IMR-90 (cell line): ENCODE results near the gene MYH11. TPM values are rescaled to one million over a fixed set of nuclear protein-coding genes. Genes with fewer than 3 reads are reported as not detected.

Experiments
- ATAC-seq: fragments of 200-7000 bp; cut with Tn5 transposase; 2 replicates; pipeline ENCODE4 v1.9.1; 2020; ENCODE audit warnings: low read depth, mild to moderate bottlenecking, moderate library complexity
- BruUV-seq: library from RNA; stranded (reverse); fragments of 400-500 nt; replicated peaks from 2 replicates; lab custom pipeline; 2021; lab: Mats Ljungman, UMichigan
- CTCF ChIA-PET: fragments of 300-600 bp; formaldehyde crosslinking; extraction: SDS; loops from one replicate; lab custom pipeline; 2021; ENCODE audit warnings: antibody characterized with exemption; lab: Yijun Ruan, JAX
- POLR2A ChIA-PET: fragments of 300-600 bp; sonication (Branson Sonifier 250); formaldehyde crosslinking; loops from one replicate; lab custom pipeline; 2022; ENCODE audit warnings: antibody characterized with exemption; ENCODE audit not compliant: unreplicated experiment; lab: Charles Lee
- DNase-seq: peaks from one replicate; pipeline ENCODE4 v3.0.0; 2013
- H2AFZ ChIP-seq: replicated peaks from 2 replicates; pipeline ENCODE3; 2013; ENCODE audit warnings: low read length, mild to moderate bottlenecking; ENCODE audit not compliant: poor library complexity
- H2AK5ac ChIP-seq: 2 replicates; pipeline ENCODE4 v1.6.1; 2013; ENCODE audit warnings: low read depth, low read length, inconsistent platforms
- H2AK9ac ChIP-seq: replicated peaks from 2 replicates; pipeline ENCODE3; 2013; ENCODE audit warnings: mild to moderate bottlenecking, low read depth, low read length, moderate library complexity; ENCODE audit not compliant: poor library complexity
- H2BK120ac ChIP-seq: 2 replicates; pipeline ENCODE4 v1.6.1; 2013; ENCODE audit warnings: low read depth, low read length, inconsistent platforms
- H2BK15ac ChIP-seq: 3 replicates; pipeline ENCODE4 v1.6.1; 2013; ENCODE audit warnings: low read depth, low read length, inconsistent platforms
- H2BK20ac ChIP-seq: 2 replicates; pipeline ENCODE4 v1.6.1; 2013; ENCODE audit warnings: low read depth, mild to moderate bottlenecking, inconsistent platforms, low read length, moderate library complexity
- H2BK5ac ChIP-seq: 2 replicates; pipeline ENCODE4 v1.6.1; 2013; ENCODE audit warnings: mild to moderate bottlenecking, low read depth, low read length, inconsistent platforms; ENCODE audit not compliant: poor library complexity, severe bottlenecking
- H3K14ac ChIP-seq: replicated peaks from 2 replicates; pipeline ENCODE4 v1.6.1; 2013; ENCODE audit warnings: low read depth, low read length, inconsistent platforms
- H3K18ac ChIP-seq: 2 replicates; pipeline ENCODE4 v1.6.1; 2013; ENCODE audit warnings: low read depth, low read length, control low read depth
- H3K23ac ChIP-seq: 2 replicates; pipeline ENCODE4 v1.6.1; 2013; ENCODE audit warnings: low read depth, low read length, inconsistent platforms
- H3K27ac ChIP-seq: 2 replicates; pipeline ENCODE4 v1.5.1; 2013; ENCODE audit warnings: mild to moderate bottlenecking, control low read depth, low read length; ENCODE audit not compliant: insufficient read depth
- H3K27me3 ChIP-seq: 2 replicates; pipeline ENCODE4 v1.6.1; 2013; ENCODE audit warnings: low read length; ENCODE audit not compliant: control insufficient read depth, insufficient read depth
- H3K36me3 ChIP-seq: 2 replicates; pipeline ENCODE4 v1.6.1; 2013; ENCODE audit warnings: low read length, mixed read lengths; ENCODE audit not compliant: control insufficient read depth, insufficient read depth
- H3K4ac ChIP-seq: 2 replicates; pipeline ENCODE4 v1.6.1; 2013; ENCODE audit warnings: low read depth, low read length, inconsistent platforms
- H3K4me1 ChIP-seq: 2 replicates; pipeline ENCODE4 v1.6.1; 2013; ENCODE audit warnings: low read length, mixed read lengths; ENCODE audit not compliant: control insufficient read depth, insufficient read depth
- H3K4me2 ChIP-seq: 2 replicates; pipeline ENCODE4 v1.6.1; 2013; ENCODE audit warnings: low read depth, mild to moderate bottlenecking, control low read depth, low read length, moderate library complexity
- H3K4me3 ChIP-seq: 2 replicates; pipeline ENCODE4 v1.5.1; 2013; ENCODE audit warnings: low read depth, mild to moderate bottlenecking, control low read depth, low read length, moderate library complexity; ENCODE audit not compliant: insufficient read depth
- H3K56ac ChIP-seq: 2 replicates; pipeline ENCODE4 v1.6.1; 2013; ENCODE audit warnings: low read length, inconsistent platforms; ENCODE audit not compliant: insufficient read depth; ENCODE audit errors: extremely low read depth
- H3K79me1 ChIP-seq, 2 experiments: 2 replicates each; pipeline ENCODE4 v1.6.1; 2013; ENCODE audit warnings: low read length in 2 of 2, inconsistent platforms in 1 of 2, low read depth in 1 of 2
- H3K9ac ChIP-seq: 2 replicates; pipeline ENCODE4 v1.6.1; 2013; ENCODE audit warnings: low read depth, low read length, control low read depth
- H3K9me1 ChIP-seq: 2 replicates; pipeline ENCODE4 v1.6.1; 2013; ENCODE audit warnings: low read length, inconsistent platforms; ENCODE audit not compliant: insufficient read depth
- H3K9me3 ChIP-seq: 2 replicates; pipeline ENCODE4 v1.6.1; 2013; ENCODE audit warnings: low read length; ENCODE audit not compliant: control insufficient read depth, insufficient read depth
- H4K20me1 ChIP-seq: 2 replicates; pipeline ENCODE4 v1.6.1; 2013; ENCODE audit warnings: low read length, inconsistent platforms; ENCODE audit not compliant: insufficient read depth
- H4K5ac ChIP-seq: 2 replicates; pipeline ENCODE4 v1.6.1; 2013; ENCODE audit warnings: mild to moderate bottlenecking, low read depth, low read length, control low read depth
- H4K8ac ChIP-seq, 2 experiments: 2 replicates each; pipeline ENCODE4 v1.6.1; 2013; ENCODE audit warnings: low read depth in 2 of 2, low read length in 2 of 2, control low read depth in 1 of 2, inconsistent platforms in 1 of 2
- H4K91ac ChIP-seq: 2 replicates; pipeline ENCODE4 v1.6.1; 2013; ENCODE audit warnings: low read depth, low read length, inconsistent platforms; ENCODE audit not compliant: insufficient read depth
- CHD1 ChIP-seq: IDR thresholded peaks from 2 replicates; pipeline ENCODE4 v1.6.1; 2012; ENCODE audit warnings: low read depth, low read length, improper control_type of control experiment
- FOS ChIP-seq: fragments of 150-350 bp; IDR thresholded peaks from 2 replicates; pipeline ENCODE4 v1.6.1; 2016; ENCODE audit warnings: low read depth, low read length
- MAFK ChIP-seq: IDR thresholded peaks from 2 replicates; pipeline ENCODE4 v1.6.1; 2012; ENCODE audit warnings: low read depth, low read length, improper control_type of control experiment
- NFE2L2 ChIP-seq: fragments of 150-350 bp; IDR thresholded peaks from 2 replicates; pipeline ENCODE4 v1.6.1; 2016; ENCODE audit warnings: low read depth, mild to moderate bottlenecking, low read length
- RAD21 ChIP-seq: IDR thresholded peaks from 2 replicates; pipeline ENCODE4 v1.6.1; 2012; ENCODE audit warnings: low read length, improper control_type of control experiment
- RFX5 ChIP-seq: IDR thresholded peaks from 2 replicates; pipeline ENCODE4 v1.8.0; 2012; ENCODE audit warnings: low read depth, mild to moderate bottlenecking, low read length, moderate library complexity
- WGBS, 2 experiments: methylation state at CpG; one replicate each; pipeline versions ENCODE4 v1.1.5 to v1.1.7; 2013; ENCODE audit warnings: missing lambda C conversion rate in 2 of 2; ENCODE audit not compliant: insufficient read length in 1 of 2; ENCODE audit errors: extremely low coverage in 2 of 2; 5-methylcytosine and 5-hydroxymethylcytosine counted together
- dilution Hi-C: fragments of 300-500 bp; cut with HindIII; formaldehyde crosslinking; loops from one replicate; pipeline ENCODE4 v1.14.3; 2018; ENCODE audit warnings: low sequenced_read_pairs; ENCODE audit not compliant: unreplicated experiment
- in situ Hi-C: fragments of 300-500 bp; cut with MboI; formaldehyde crosslinking; loops from 3 replicates; pipeline ENCODE4 v1.14.3; 2019; ENCODE audit warnings: low sequenced_read_pairs, inconsistent platforms, mixed read lengths
- intact Hi-C: fragments of 100-400 bp; cut with micrococcal nuclease; formaldehyde crosslinking; loops from 2 replicates; pipeline ENCODE4 v1.10.0; 2022
- polyA plus RNA-seq, 3 experiments: library from polyadenylated mRNA; depleted of rRNA; stranded (reverse); fragments of >200 nt; gene quantifications; 2 replicates each; pipeline ENCODE4 v1.2.3, GENCODE V29; 2012; ENCODE audit warnings: low replicate concordance in 1 of 3
- total RNA-seq: library from RNA; depleted of rRNA; stranded (reverse); fragments of >200 nt; gene quantifications from 2 replicates; pipeline ENCODE4 v1.2.3, GENCODE V29; 2012
- TF ChIP-seq, protein P1 (sequence below): fragments of 150-350 bp; IDR thresholded peaks from 2 replicates; pipeline ENCODE4 v1.6.1; 2017; ENCODE audit warnings: mild to moderate bottlenecking, antibody characterized with exemption, low read length, low read depth
- TF ChIP-seq, protein P2 (sequence below): fragments of 150-350 bp; IDR thresholded peaks from 2 replicates; pipeline ENCODE4 v1.6.1; 2016; ENCODE audit warnings: low read depth, mild to moderate bottlenecking, low read length, moderate library complexity, borderline replicate concordance

MYH11 gene
- total and polyA plus RNA-seq, 2 of the 4 experiments (the other 2 are of a cell fraction) = under 0.01 to 0.12 TPM

DNA sequence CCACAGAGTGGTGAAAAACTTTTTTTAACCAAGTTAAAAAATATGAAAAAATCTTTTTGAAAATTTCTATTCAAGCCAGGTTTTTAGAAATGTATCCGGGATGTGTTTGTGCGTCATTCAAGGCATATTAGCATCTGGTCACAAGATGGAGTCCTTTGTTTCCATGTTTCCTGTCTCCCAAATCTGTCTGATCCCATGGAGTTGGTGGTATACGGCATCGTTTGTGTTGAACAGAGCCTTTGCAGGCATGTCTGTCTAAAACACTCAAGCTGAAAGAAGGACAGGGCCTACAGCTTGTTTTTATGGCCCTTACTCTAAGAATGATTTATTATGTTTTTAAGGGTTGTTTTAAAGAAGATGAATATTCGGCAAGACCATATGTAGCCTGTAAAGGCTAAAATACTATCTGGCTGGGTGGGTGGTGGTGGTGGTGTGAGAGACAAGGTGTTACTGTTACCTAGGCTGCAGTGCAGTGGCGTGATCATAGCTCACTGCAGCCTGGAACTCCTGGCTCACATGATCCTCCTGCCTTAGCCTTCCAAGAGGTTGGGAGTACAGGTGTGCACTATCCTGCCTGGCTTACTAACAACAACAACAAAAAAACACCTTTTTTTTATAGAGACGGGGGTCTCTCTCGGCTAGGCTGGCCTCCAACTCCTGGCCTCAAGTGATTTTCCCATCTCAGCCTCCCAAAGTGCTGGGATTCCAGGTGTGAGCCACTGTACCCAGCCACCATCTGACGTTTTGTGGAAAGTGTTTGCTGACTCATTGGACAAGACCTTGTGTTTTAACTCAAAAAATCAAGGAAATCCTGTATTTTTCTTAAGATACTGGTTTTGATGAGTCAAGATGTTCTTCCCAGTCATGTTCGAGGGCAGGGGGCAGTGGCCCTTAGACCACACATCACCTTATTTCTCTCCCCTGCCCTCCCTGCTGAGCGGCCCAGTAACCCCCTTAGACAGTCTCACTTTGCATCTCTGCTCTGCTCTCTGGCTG, 154.6 kb downstream of the MYH11 start:
- H3K79me1 ChIP-seq = peaks cover under 1 to 18% of the 10 kb centered on the region in 2 experiments; a peak in 3 of 4 replicates
- no peak overlapping the region for H3K27ac ChIP-seq
- ATAC-seq (peak; percentile 48), DNase-seq (peak; percentile 82)
- in situ Hi-C loops = no loop called here
- 0 out of 2 replicates have a peak, but pooled peaks cover 8% of the 10 kb centered on the region for H3K9me1 ChIP-seq
- H2BK120ac ChIP-seq = no peak overlapping the region
- intact Hi-C loops = loop anchor here (5.0 to 10.0 kb wide), 4 partner anchors 50 to 493 kb away; partner anchors contain the start of gene NDE1
- BruUV-seq = no TSS peak
- H3K23ac ChIP-seq = no peak overlapping the region
- ChIA-PET CTCF (no interaction called here), POLR2A (no interaction called here)
- H3K4me2 ChIP-seq = no peak overlapping the region
- H2BK20ac ChIP-seq = no peak overlapping the region; the same call in 1 of the 2 replicates
- H3K14ac ChIP-seq = 0 out of 2 replicates have a peak overlapping the region, but pooled peaks have one; percentile 44
- no peak overlapping the region for H3K56ac ChIP-seq
- dilution Hi-C loops = no loop called here
- 0 out of 2 replicates have a peak overlapping the region, but pooled peaks have one; percentile 21 for H3K4ac ChIP-seq
- H2AK9ac ChIP-seq = no peak overlapping the region
- no peak overlapping the region for H2BK5ac ChIP-seq
- H3K4me1 ChIP-seq = peaks cover 2% of the 10 kb centered on the region
- peaks cover 30% of the 10 kb centered on the region for H3K36me3 ChIP-seq
- no peak overlapping the region for H3K18ac ChIP-seq
- 92% methylated on average over 2 of the region's 11 CpGs; no CpG with 5 or more reads in 1 of the 2 experiments for WGBS, 2 experiments
- no peak overlapping the region for H3K4me3 ChIP-seq
- no peak overlapping the region for H2BK15ac ChIP-seq
- H3K27me3 ChIP-seq = no peaks in the 10 kb centered on the region
- TF ChIP-seq RFX5 = no peak
- TF ChIP-seq RAD21 = no peak
- TF ChIP-seq MAFK = no peak; the same call in 1 of the 2 replicates
- TF ChIP-seq NFE2L2 = peak; percentile 48; the same call in 1 of the 2 replicates
- 0 out of 2 replicates have a peak, but pooled peaks have one; percentile 28 for TF ChIP-seq FOS
- no peak for TF ChIP-seq CHD1
- TF ChIP-seq, protein P1, sequence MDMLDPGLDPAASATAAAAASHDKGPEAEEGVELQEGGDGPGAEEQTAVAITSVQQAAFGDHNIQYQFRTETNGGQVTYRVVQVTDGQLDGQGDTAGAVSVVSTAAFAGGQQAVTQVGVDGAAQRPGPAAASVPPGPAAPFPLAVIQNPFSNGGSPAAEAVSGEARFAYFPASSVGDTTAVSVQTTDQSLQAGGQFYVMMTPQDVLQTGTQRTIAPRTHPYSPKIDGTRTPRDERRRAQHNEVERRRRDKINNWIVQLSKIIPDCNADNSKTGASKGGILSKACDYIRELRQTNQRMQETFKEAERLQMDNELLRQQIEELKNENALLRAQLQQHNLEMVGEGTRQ = no peak
- TF ChIP-seq, protein P2, sequence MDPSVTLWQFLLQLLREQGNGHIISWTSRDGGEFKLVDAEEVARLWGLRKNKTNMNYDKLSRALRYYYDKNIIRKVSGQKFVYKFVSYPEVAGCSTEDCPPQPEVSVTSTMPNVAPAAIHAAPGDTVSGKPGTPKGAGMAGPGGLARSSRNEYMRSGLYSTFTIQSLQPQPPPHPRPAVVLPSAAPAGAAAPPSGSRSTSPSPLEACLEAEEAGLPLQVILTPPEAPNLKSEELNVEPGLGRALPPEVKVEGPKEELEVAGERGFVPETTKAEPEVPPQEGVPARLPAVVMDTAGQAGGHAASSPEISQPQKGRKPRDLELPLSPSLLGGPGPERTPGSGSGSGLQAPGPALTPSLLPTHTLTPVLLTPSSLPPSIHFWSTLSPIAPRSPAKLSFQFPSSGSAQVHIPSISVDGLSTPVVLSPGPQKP = no peak
- H3K9me3 ChIP-seq = no peaks in the 10 kb centered on the region
- no peaks in the 10 kb centered on the region; the same call in 1 of the 2 replicates for H4K20me1 ChIP-seq
- peak overlapping the region; percentile 72 for H2AK5ac ChIP-seq
- no peak overlapping the region for H2AFZ ChIP-seq
- H3K9ac ChIP-seq = no peak overlapping the region
- no peak overlapping the region for H4K91ac ChIP-seq
- H4K5ac ChIP-seq = no peak overlapping the region
- H4K8ac ChIP-seq = no peak overlapping the region
